ENCODE measurements around the gene PHLDA1.

The PHLDA1 gene

DNA sequence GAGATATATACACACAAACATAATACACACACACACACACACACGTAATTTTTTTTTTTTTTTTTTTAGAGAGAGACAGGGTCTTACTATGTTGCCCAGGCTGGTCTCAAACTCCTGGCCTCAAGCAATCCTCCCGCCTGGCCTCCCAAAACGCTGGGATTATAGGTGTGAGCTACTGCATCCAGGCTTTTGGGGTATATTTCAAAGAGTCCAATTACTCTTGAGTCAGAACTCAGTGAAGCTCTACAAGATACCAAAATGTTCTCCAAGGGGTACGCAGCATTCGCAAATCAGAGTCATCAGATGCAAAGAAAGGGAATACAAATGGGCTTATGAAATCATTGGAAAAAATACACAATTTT, 54.0 kb downstream of the PHLDA1 start:
- no peak overlapping the region for H3K4me3 ChIP-seq (ENCODE audit: control insufficient read depth, low read depth, low read length)

DNA sequence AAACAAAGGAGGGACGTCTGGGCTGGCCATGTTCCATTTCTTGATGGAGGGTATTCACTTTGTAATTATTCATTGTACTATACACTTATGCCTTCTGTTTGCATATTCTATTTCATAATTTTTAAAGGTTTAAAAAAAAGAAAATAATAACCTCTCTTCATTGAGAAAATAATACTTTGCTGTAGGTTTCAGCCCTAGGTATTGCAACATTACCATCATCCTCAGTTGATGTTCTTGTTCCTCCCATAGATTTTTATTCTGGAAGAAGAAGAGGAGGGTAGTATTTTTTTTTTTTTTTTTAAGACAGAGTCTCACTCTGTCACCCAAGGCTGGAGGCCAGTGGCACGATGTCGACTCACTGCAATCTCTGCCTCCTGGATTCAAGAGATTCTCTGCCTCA, 54.7 kb downstream of the PHLDA1 start:
- no peak for DNase-seq (ENCODE audit: low read depth)
- TF ChIP-seq, protein P1, sequence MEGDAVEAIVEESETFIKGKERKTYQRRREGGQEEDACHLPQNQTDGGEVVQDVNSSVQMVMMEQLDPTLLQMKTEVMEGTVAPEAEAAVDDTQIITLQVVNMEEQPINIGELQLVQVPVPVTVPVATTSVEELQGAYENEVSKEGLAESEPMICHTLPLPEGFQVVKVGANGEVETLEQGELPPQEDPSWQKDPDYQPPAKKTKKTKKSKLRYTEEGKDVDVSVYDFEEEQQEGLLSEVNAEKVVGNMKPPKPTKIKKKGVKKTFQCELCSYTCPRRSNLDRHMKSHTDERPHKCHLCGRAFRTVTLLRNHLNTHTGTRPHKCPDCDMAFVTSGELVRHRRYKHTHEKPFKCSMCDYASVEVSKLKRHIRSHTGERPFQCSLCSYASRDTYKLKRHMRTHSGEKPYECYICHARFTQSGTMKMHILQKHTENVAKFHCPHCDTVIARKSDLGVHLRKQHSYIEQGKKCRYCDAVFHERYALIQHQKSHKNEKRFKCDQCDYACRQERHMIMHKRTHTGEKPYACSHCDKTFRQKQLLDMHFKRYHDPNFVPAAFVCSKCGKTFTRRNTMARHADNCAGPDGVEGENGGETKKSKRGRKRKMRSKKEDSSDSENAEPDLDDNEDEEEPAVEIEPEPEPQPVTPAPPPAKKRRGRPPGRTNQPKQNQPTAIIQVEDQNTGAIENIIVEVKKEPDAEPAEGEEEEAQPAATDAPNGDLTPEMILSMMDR (IDR thresholded peaks at IDR 0.05; ENCODE audit: control insufficient read depth, insufficient read depth, low read depth, low read length, missing control alignments), result no peak
- no peak overlapping the region for H3K4me3 ChIP-seq (ENCODE audit: control insufficient read depth, low read depth, low read length)

More for the DNA sequence above, 54.0 kb downstream of the PHLDA1 start:
- TF ChIP-seq, protein P1 (IDR thresholded peaks at IDR 0.05; ENCODE audit: control insufficient read depth, insufficient read depth, low read depth, low read length, missing control alignments), result no peak
- no peak for DNase-seq (ENCODE audit: low read depth)

DNA sequence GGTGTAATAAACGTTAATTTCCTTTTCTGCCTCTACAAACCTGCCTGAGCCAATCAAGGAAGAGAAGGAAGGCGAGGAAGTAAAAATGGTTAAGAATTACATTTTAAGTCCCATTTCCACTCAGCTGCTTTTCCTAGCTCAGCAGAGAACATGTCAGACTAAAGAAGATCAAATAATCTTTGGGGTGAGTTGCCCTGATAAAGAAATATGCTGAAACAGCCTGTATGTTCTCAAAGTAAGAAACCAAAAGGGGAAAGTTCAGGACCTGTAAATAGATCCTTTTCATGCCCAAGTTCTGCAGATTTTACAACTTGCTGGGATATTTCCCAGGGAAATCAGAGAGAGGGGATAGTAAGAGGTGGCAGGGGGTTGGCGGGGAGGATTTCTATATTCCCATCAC, 55.5 kb downstream of the PHLDA1 start:
- no peak overlapping the region for H3K4me3 ChIP-seq (ENCODE audit: control insufficient read depth, low read depth, low read length)
- no peak for DNase-seq (ENCODE audit: low read depth)
- TF ChIP-seq, protein P1 (IDR thresholded peaks at IDR 0.05; ENCODE audit: control insufficient read depth, insufficient read depth, low read depth, low read length, missing control alignments), result no peak

DNA sequence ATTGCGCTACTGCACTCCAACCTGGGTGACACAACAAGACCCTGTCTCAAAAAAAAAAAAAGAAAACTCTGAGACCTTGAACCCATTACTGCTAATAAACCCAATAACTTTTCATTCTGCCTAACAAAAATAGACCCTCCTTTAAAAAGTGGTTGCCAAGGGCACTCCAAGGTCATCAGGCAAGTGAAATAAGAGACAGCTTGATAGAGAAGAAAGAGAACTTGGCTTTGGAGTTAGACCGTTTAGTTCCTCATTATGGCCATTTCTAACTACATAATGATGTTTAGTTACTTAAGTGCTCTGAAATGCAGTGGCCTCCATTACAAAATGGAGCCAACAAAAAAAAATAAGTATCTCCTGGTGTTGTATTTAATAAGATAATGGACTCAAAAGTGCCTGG, 55.9 kb downstream of the PHLDA1 start:
- H3K4me3 ChIP-seq (ENCODE audit: control insufficient read depth, low read depth, low read length), result no peak overlapping the region
- TF ChIP-seq, protein P1 (IDR thresholded peaks at IDR 0.05; ENCODE audit: control insufficient read depth, insufficient read depth, low read depth, low read length, missing control alignments), result no peak
- no peak for DNase-seq (ENCODE audit: low read depth)
